Testis (tissue), 2 donors: ENCODE measurements around the gene ALG14.

Source experiments
- POLR2A ChIP-seq: fragments of 450-650 bp; IDR thresholded peaks from one replicate; pipeline ENCODE4 v1.6.1; 2017; ENCODE audit warnings: antibody characterized with exemption, mild to moderate bottlenecking, moderate library complexity
- TF ChIP-seq, protein P1 (sequence below), 3 experiments: fragments of 450-650 bp in 2 of 3; fragments of 200-600 bp in 1 of 3; sonication (generic) in 1 of 3; IDR thresholded peaks; one replicate each; pipeline ENCODE4 v1.5.1; 2016 to 2019; ENCODE audit warnings: antibody characterized with exemption in 3 of 3, mild to moderate bottlenecking in 2 of 3, moderate library complexity in 1 of 3

DNA sequence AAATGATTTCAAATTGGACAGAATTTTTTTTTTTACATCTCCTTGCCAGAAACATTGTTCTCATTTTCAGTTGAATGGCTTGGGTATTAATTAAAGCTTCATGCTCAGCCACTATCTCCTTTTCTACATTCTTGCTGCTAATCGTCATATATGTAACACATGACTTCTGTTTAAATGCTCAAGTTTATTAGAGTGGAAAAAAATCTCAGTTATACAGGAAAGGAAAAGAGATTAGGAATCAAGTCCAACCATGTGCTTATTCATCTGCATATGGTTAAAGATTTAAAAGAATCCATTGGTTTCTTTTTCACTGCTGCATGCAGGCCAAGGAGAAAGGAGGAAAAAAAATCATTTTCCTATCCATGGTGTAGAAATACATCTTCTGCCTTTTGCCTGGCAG, 98.5 kb downstream of the ALG14 start:
- TF ChIP-seq, protein P1, sequence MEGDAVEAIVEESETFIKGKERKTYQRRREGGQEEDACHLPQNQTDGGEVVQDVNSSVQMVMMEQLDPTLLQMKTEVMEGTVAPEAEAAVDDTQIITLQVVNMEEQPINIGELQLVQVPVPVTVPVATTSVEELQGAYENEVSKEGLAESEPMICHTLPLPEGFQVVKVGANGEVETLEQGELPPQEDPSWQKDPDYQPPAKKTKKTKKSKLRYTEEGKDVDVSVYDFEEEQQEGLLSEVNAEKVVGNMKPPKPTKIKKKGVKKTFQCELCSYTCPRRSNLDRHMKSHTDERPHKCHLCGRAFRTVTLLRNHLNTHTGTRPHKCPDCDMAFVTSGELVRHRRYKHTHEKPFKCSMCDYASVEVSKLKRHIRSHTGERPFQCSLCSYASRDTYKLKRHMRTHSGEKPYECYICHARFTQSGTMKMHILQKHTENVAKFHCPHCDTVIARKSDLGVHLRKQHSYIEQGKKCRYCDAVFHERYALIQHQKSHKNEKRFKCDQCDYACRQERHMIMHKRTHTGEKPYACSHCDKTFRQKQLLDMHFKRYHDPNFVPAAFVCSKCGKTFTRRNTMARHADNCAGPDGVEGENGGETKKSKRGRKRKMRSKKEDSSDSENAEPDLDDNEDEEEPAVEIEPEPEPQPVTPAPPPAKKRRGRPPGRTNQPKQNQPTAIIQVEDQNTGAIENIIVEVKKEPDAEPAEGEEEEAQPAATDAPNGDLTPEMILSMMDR (IDR thresholded peaks at IDR 0.05): no peak
- TF ChIP-seq POLR2A: no peak
